HEK293 (cell line): ENCODE data around the gene OR2M2.

Experiments used
- CTCF ChIA-PET: fragments of 350-600 bp; formaldehyde crosslinking; extraction: SDS; loops from one replicate; lab custom pipeline; 2021; ENCODE audit warnings: antibody characterized with exemption; lab: Yijun Ruan, JAX
- POLR2A ChIA-PET: fragments of 300-600 bp; formaldehyde crosslinking; extraction: SDS; loops from one replicate; lab custom pipeline; 2020; ENCODE audit warnings: antibody characterized with exemption, inconsistent platforms; lab: Yijun Ruan, JAX
- H3K27ac ChIP-seq: fragments of 200-500 bp; sonication (Bioruptor generic); 2 replicates; pipeline ENCODE4 v1.5.1; 2014; ENCODE audit warnings: low read depth, low read length, control low read depth, inconsistent platforms; ENCODE audit errors: extremely low read depth
- H3K36me3 ChIP-seq, 2 experiments: fragments of 200-500 bp in 1 of 2; sonication (Bioruptor generic) in 1 of 2; 1 replicate in 1 of 2; 2 replicates in 1 of 2; pipeline ENCODE4 v1.5.1; 2014 to 2017; ENCODE audit warnings: inconsistent platforms in 2 of 2, low read length in 2 of 2; ENCODE audit not compliant: control insufficient read depth in 2 of 2, insufficient read depth in 1 of 2
- H3K4me1 ChIP-seq: fragments of 200-500 bp; sonication (Bioruptor generic); 2 replicates; pipeline ENCODE4 v1.5.1; 2014; ENCODE audit warnings: mild to moderate bottlenecking, low read length, inconsistent platforms; ENCODE audit not compliant: control insufficient read depth, insufficient read depth
- H3K4me3 ChIP-seq: 2 replicates; pipeline ENCODE4 v1.5.1; 2011; ENCODE audit warnings: low read depth, mild to moderate bottlenecking, control low read depth, low read length, moderate library complexity
- H3K9me3 ChIP-seq: fragments of 200-500 bp; sonication (Bioruptor generic); 2 replicates; pipeline ENCODE4 v1.5.1; 2014; ENCODE audit warnings: low read depth, low read length, inconsistent platforms; ENCODE audit not compliant: control insufficient read depth, insufficient read depth
- FEZF1 ChIP-seq: fragments of 450-650 bp; formaldehyde crosslinking; IDR thresholded peaks from 2 replicates; pipeline ENCODE4 v1.5.1; 2016; ENCODE audit warnings: missing biosample characterization, missing genetic modification characterization
- GFI1B ChIP-seq: fragments of 450-650 bp; formaldehyde crosslinking; IDR thresholded peaks from 2 replicates; pipeline ENCODE4 v1.5.1; 2016; ENCODE audit warnings: missing biosample characterization, missing genetic modification characterization
- KLF10 ChIP-seq: fragments of 450-650 bp; IDR thresholded peaks from 2 replicates; pipeline ENCODE4 v1.5.1; 2018; ENCODE audit warnings: missing biosample characterization, mild to moderate bottlenecking, missing genetic modification characterization
- KLF8 ChIP-seq: fragments of 450-650 bp; formaldehyde crosslinking; IDR thresholded peaks from 2 replicates; pipeline ENCODE4 v1.5.1; 2016; ENCODE audit warnings: missing biosample characterization, missing genetic modification characterization
- MEIS1 ChIP-seq: sonication (generic); formaldehyde crosslinking; IDR thresholded peaks from 2 replicates; pipeline ENCODE4 v1.8.1; 2022; ENCODE audit warnings: missing genetic modification reagents, mild to moderate bottlenecking, borderline replicate concordance
- OVOL3 ChIP-seq: fragments of 450-650 bp; formaldehyde crosslinking; IDR thresholded peaks from 2 replicates; pipeline ENCODE4 v1.5.1; 2016; ENCODE audit warnings: missing biosample characterization, missing genetic modification characterization
- PRDM1 ChIP-seq: fragments of 450-650 bp; formaldehyde crosslinking; IDR thresholded peaks from 2 replicates; pipeline ENCODE4; 2016; ENCODE audit warnings: missing biosample characterization, missing genetic modification characterization
- PRDM10 ChIP-seq: fragments of 450-650 bp; formaldehyde crosslinking; IDR thresholded peaks from 2 replicates; pipeline ENCODE4 v1.5.1; 2016; ENCODE audit warnings: missing biosample characterization, missing genetic modification characterization
- SCRT1 ChIP-seq: fragments of 450-650 bp; formaldehyde crosslinking; IDR thresholded peaks from 2 replicates; pipeline ENCODE4 v1.5.1; 2016; ENCODE audit warnings: missing biosample characterization, missing genetic modification characterization, borderline replicate concordance
- ZBTB1 ChIP-seq: fragments of 450-650 bp; formaldehyde crosslinking; IDR thresholded peaks from 2 replicates; pipeline ENCODE4 v1.5.1; 2016; ENCODE audit warnings: missing biosample characterization, missing genetic modification characterization
- ZBTB7A ChIP-seq: fragments of 450-650 bp; formaldehyde crosslinking; IDR thresholded peaks from 2 replicates; pipeline ENCODE4 v1.5.1; 2016; ENCODE audit warnings: low read depth, missing biosample characterization, missing genetic modification characterization
- ZIC2 ChIP-seq: fragments of 450-650 bp; formaldehyde crosslinking; IDR thresholded peaks from 2 replicates; pipeline ENCODE4 v1.5.1; 2016; ENCODE audit warnings: missing biosample characterization, missing genetic modification characterization
- ZNF133 ChIP-seq: fragments of 450-650 bp; formaldehyde crosslinking; IDR thresholded peaks from 2 replicates; pipeline ENCODE4 v1.5.1; 2016; ENCODE audit warnings: missing biosample characterization, missing genetic modification characterization
- ZNF140 ChIP-seq: fragments of 450-650 bp; formaldehyde crosslinking; IDR thresholded peaks from 2 replicates; pipeline ENCODE4 v1.5.1; 2016; ENCODE audit warnings: missing biosample characterization, missing genetic modification characterization
- ZNF221 ChIP-seq: fragments of 450-650 bp; formaldehyde crosslinking; IDR thresholded peaks from 2 replicates; pipeline ENCODE4 v1.5.1; 2017; ENCODE audit warnings: missing biosample characterization, missing genetic modification characterization, borderline replicate concordance
- ZNF311 ChIP-seq: fragments of 450-650 bp; formaldehyde crosslinking; IDR thresholded peaks from 2 replicates; pipeline ENCODE4 v1.5.1; 2017; ENCODE audit warnings: missing biosample characterization, missing genetic modification characterization, borderline replicate concordance
- ZNF324 ChIP-seq: fragments of 450-650 bp; formaldehyde crosslinking; IDR thresholded peaks from 2 replicates; pipeline ENCODE4 v1.5.1; 2016; ENCODE audit warnings: missing biosample characterization, missing genetic modification characterization
- ZNF518A ChIP-seq: fragments of 450-650 bp; formaldehyde crosslinking; conservative IDR thresholded peaks from 2 replicates; pipeline ENCODE4 v1.5.1; 2016; ENCODE audit warnings: low read depth, missing biosample characterization, missing genetic modification characterization
- ZNF521 ChIP-seq: fragments of 450-650 bp; formaldehyde crosslinking; IDR thresholded peaks from 2 replicates; pipeline ENCODE4 v1.5.1; 2017; ENCODE audit warnings: missing biosample characterization, mild to moderate bottlenecking, missing genetic modification characterization
- ZNF529 ChIP-seq: fragments of 450-650 bp; formaldehyde crosslinking; IDR thresholded peaks from 2 replicates; pipeline ENCODE4 v1.5.1; 2017; ENCODE audit warnings: missing genetic modification characterization, missing biosample characterization; ENCODE audit not compliant: insufficient replicate concordance
- ZNF558 ChIP-seq: fragments of 450-650 bp; formaldehyde crosslinking; IDR thresholded peaks from 2 replicates; pipeline ENCODE4 v1.5.1; 2016; ENCODE audit warnings: missing biosample characterization, missing genetic modification characterization
- ZNF792 ChIP-seq: fragments of 450-650 bp; formaldehyde crosslinking; IDR thresholded peaks from 2 replicates; pipeline ENCODE4 v1.5.1; 2016; ENCODE audit warnings: missing biosample characterization, missing genetic modification characterization

The OR2M2 gene

GRCh38 chr1:248143311-248143710 lies 31.3 kb upstream of the OR2M2 start:
- Histone ChIP-seq H3K9me3 (no peaks in the 10 kb centered on the region), H3K4me1 (no peaks in the 10 kb centered on the region), H3K27ac (no peak overlapping the region), H3K4me3 (no peak overlapping the region), H3K36me3 (no peaks in the 10 kb centered on the region)
- TF ChIP-seq GFI1B (tag by site-specific recombination) (no peak), PRDM1 (tag by site-specific recombination) (no peak), ZNF558 (tag by site-specific recombination) (no peak), ZNF529 (tag by site-specific recombination) (no peak), ZNF140 (tag by site-specific recombination) (no peak), PRDM10 (no peak), ZIC2 (tag by site-specific recombination) (no peak), MEIS1 (CRISPR knock-in tag) (no peak), ZNF792 (tag by site-specific recombination) (no peak), KLF10 (tag by site-specific recombination) (no peak), ZNF311 (tag by site-specific recombination) (no peak), ZNF518A (no peak), FEZF1 (no peak)
- ChIA-PET POLR2A (no interaction called here), CTCF (no interaction called here)

- no peaks in the 10 kb centered on the region for H3K9me3 ChIP-seq
- H3K36me3 ChIP-seq, result no peaks in the 10 kb centered on the region
- H3K4me3 ChIP-seq, result no peak within 1 kb of the TSS
- CTCF ChIA-PET, result no interaction called here
- POLR2A ChIA-PET, result no interaction called here
- no peaks in the 10 kb centered on the region for H3K4me1 ChIP-seq
- H3K27ac ChIP-seq, result no peak within 1 kb of the TSS
- TF ChIP-seq ZBTB1 (tag by site-specific recombination), result no peak
- TF ChIP-seq MEIS1 (CRISPR knock-in tag), result no peak
- TF ChIP-seq KLF10 (tag by site-specific recombination), result no peak
- TF ChIP-seq SCRT1, result no peak
- no peak for TF ChIP-seq KLF8 (tag by site-specific recombination)
- TF ChIP-seq ZNF221, result no peak
- TF ChIP-seq ZNF133 (tag by site-specific recombination), result no peak
- no peak for TF ChIP-seq OVOL3 (tag by site-specific recombination)
- TF ChIP-seq ZNF521 (tag by site-specific recombination), result no peak
- no peak for TF ChIP-seq ZBTB7A (tag by site-specific recombination)
- TF ChIP-seq ZNF324 (tag by site-specific recombination), result no peak
- no peak for TF ChIP-seq GFI1B (tag by site-specific recombination)
- TF ChIP-seq PRDM10, result no peak
These were observed 30.0 kb upstream of the OR2M2 start, which contains the start of gene OR2M5 for GRCh38 chr1:248144513-248145198. OR2M5 (plus strand) TSS chr1:248145148; CDS start chr1:248145148, 0 bp downstream.
